ENCODE measurements around the gene DYNC1LI1. TPM values are rescaled to one million over a fixed set of nuclear protein-coding genes. Genes with fewer than 3 reads are reported as not detected.

Gene DYNC1LI1
- polyA plus RNA-seq, 1 donor from 2014 or later: 94.5 TPM

- no peaks in the 10 kb centered on the region for H4K20me1 ChIP-seq (ENCODE audit: insufficient read depth)
- no peak overlapping the region for H3K4me3 ChIP-seq (ENCODE audit: low read length)
- H3K79me2 ChIP-seq (replicated peaks; ENCODE audit: insufficient read depth, low read length): peaks cover 6% of the 10 kb centered on the region
- H3K27ac ChIP-seq (ENCODE audit: low read length): no peak overlapping the region
- H2AFZ ChIP-seq (ENCODE audit: low read depth, low read length): no peak overlapping the region
- no peaks in the 10 kb centered on the region for H3K9me2 ChIP-seq (ENCODE audit: insufficient read depth, low read length)
- H3F3A ChIP-seq (ENCODE audit: insufficient read depth, low read length, poor library complexity, severe bottlenecking): no peaks in the 10 kb centered on the region
- H3K4me2 ChIP-seq (ENCODE audit: low read length): no peak overlapping the region
- H3K9me3 ChIP-seq (ENCODE audit: low read length): no peaks in the 10 kb centered on the region
- no peak for TF ChIP-seq SMC3 (conservative IDR thresholded peaks at IDR 0.05; ENCODE audit: poor library complexity)
- TF ChIP-seq TAF1 (IDR thresholded peaks at IDR 0.05; ENCODE audit: low read depth): no peak
- no peak for TF ChIP-seq CTCF (IDR thresholded peaks at IDR 0.05; ENCODE audit: poor library complexity, severe bottlenecking)
- TF ChIP-seq MXI1 (conservative IDR thresholded peaks at IDR 0.05; ENCODE audit: poor library complexity, severe bottlenecking): no peak
- TF ChIP-seq REST (IDR thresholded peaks at IDR 0.05; ENCODE audit: borderline replicate concordance): no peak
- no peak for TF ChIP-seq EZH2 (IDR thresholded peaks at IDR 0.05; ENCODE audit: borderline replicate concordance, insufficient read depth, low read length, poor library complexity, severe bottlenecking)
- TF ChIP-seq POLR2AphosphoS5 (IDR thresholded peaks at IDR 0.05): no peak
- no peak for TF ChIP-seq EP300 (conservative IDR thresholded peaks at IDR 0.05; ENCODE audit: poor library complexity, severe bottlenecking)
- no peak for TF ChIP-seq RAD21 (conservative IDR thresholded peaks at IDR 0.05)
- no peaks in the 10 kb centered on the region for H3K36me3 ChIP-seq (ENCODE audit: insufficient read depth, low read length)
- H3K9ac ChIP-seq (ENCODE audit: low read length): no peak overlapping the region
- H3K27me3 ChIP-seq (ENCODE audit: insufficient read depth, low read depth, low read length): no peaks in the 10 kb centered on the region
These were observed 77.8 kb downstream of the DYNC1LI1 start for GRCh38 chr3:32492684-32493436.

- Histone ChIP-seq H3K4me3 (ENCODE audit: low read length) (no peak overlapping the region), H3K9me2 (ENCODE audit: insufficient read depth, low read length) (no peaks in the 10 kb centered on the region), H3K9me3 (ENCODE audit: low read length) (no peaks in the 10 kb centered on the region), H3K36me3 (ENCODE audit: insufficient read depth, low read length) (no peaks in the 10 kb centered on the region), H3K27ac (ENCODE audit: low read length) (no peak overlapping the region), H3K9ac (ENCODE audit: low read length) (no peak overlapping the region), H3K79me2 (replicated peaks; ENCODE audit: insufficient read depth, low read length) (peaks cover 4% of the 10 kb centered on the region), H3F3A (ENCODE audit: insufficient read depth, low read length, poor library complexity, severe bottlenecking) (no peaks in the 10 kb centered on the region), H4K20me1 (ENCODE audit: insufficient read depth) (no peaks in the 10 kb centered on the region), H2AFZ (ENCODE audit: low read depth, low read length) (no peak overlapping the region), H3K4me2 (ENCODE audit: low read length) (no peak overlapping the region), H3K27me3 (ENCODE audit: insufficient read depth, low read depth, low read length) (no peaks in the 10 kb centered on the region)
- no peak for TF ChIP-seq EP300 (conservative IDR thresholded peaks at IDR 0.05; ENCODE audit: poor library complexity, severe bottlenecking)
- TF ChIP-seq TAF1 (IDR thresholded peaks at IDR 0.05; ENCODE audit: low read depth): no peak
- no peak for TF ChIP-seq SMC3 (conservative IDR thresholded peaks at IDR 0.05; ENCODE audit: poor library complexity)
- TF ChIP-seq MXI1 (conservative IDR thresholded peaks at IDR 0.05; ENCODE audit: poor library complexity, severe bottlenecking): no peak
- TF ChIP-seq RAD21 (conservative IDR thresholded peaks at IDR 0.05): no peak
- TF ChIP-seq EZH2 (IDR thresholded peaks at IDR 0.05; ENCODE audit: borderline replicate concordance, insufficient read depth, low read length, poor library complexity, severe bottlenecking): no peak
- no peak for TF ChIP-seq POLR2AphosphoS5 (IDR thresholded peaks at IDR 0.05)
- no peak for TF ChIP-seq REST (IDR thresholded peaks at IDR 0.05; ENCODE audit: borderline replicate concordance)
- TF ChIP-seq CTCF (IDR thresholded peaks at IDR 0.05; ENCODE audit: poor library complexity, severe bottlenecking): no peak
These were observed 82.1 kb downstream of the DYNC1LI1 start for GRCh38 chr3:32488474-32489008.

All from neural cell (in vitro differentiated cells).